Measurements from ENCODE around the gene GLO1.

The GLO1 gene

GRCh38 chr6:38720295-38720694 lies 17.4 kb upstream of the GLO1 start:
- no peak overlapping the region for H3K4me3 ChIP-seq (replicated peaks; ENCODE audit: insufficient read depth, low read length)
- H3K27me3 ChIP-seq (ENCODE audit: insufficient read depth, poor library complexity, severe bottlenecking), result peaks cover 3% of the 10 kb centered on the region
- no peak for TF ChIP-seq SPI1 (IDR thresholded peaks at IDR 0.05; ENCODE audit: borderline replicate concordance, low read depth)
- TF ChIP-seq, protein P1, sequence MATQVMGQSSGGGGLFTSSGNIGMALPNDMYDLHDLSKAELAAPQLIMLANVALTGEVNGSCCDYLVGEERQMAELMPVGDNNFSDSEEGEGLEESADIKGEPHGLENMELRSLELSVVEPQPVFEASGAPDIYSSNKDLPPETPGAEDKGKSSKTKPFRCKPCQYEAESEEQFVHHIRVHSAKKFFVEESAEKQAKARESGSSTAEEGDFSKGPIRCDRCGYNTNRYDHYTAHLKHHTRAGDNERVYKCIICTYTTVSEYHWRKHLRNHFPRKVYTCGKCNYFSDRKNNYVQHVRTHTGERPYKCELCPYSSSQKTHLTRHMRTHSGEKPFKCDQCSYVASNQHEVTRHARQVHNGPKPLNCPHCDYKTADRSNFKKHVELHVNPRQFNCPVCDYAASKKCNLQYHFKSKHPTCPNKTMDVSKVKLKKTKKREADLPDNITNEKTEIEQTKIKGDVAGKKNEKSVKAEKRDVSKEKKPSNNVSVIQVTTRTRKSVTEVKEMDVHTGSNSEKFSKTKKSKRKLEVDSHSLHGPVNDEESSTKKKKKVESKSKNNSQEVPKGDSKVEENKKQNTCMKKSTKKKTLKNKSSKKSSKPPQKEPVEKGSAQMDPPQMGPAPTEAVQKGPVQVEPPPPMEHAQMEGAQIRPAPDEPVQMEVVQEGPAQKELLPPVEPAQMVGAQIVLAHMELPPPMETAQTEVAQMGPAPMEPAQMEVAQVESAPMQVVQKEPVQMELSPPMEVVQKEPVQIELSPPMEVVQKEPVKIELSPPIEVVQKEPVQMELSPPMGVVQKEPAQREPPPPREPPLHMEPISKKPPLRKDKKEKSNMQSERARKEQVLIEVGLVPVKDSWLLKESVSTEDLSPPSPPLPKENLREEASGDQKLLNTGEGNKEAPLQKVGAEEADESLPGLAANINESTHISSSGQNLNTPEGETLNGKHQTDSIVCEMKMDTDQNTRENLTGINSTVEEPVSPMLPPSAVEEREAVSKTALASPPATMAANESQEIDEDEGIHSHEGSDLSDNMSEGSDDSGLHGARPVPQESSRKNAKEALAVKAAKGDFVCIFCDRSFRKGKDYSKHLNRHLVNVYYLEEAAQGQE (IDR thresholded peaks at IDR 0.05; ENCODE audit: insufficient replicate concordance, low read depth), result no peak
- no peak for TF ChIP-seq GABPA (IDR thresholded peaks at IDR 0.05; ENCODE audit: low read depth)
- TF ChIP-seq, protein P2, sequence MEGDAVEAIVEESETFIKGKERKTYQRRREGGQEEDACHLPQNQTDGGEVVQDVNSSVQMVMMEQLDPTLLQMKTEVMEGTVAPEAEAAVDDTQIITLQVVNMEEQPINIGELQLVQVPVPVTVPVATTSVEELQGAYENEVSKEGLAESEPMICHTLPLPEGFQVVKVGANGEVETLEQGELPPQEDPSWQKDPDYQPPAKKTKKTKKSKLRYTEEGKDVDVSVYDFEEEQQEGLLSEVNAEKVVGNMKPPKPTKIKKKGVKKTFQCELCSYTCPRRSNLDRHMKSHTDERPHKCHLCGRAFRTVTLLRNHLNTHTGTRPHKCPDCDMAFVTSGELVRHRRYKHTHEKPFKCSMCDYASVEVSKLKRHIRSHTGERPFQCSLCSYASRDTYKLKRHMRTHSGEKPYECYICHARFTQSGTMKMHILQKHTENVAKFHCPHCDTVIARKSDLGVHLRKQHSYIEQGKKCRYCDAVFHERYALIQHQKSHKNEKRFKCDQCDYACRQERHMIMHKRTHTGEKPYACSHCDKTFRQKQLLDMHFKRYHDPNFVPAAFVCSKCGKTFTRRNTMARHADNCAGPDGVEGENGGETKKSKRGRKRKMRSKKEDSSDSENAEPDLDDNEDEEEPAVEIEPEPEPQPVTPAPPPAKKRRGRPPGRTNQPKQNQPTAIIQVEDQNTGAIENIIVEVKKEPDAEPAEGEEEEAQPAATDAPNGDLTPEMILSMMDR (IDR thresholded peaks at IDR 0.05; ENCODE audit: insufficient read depth, low read length), result no peak
- TF ChIP-seq POLR2AphosphoS5 (IDR thresholded peaks at IDR 0.05; ENCODE audit: low read depth), result no peak
- no peak for DNase-seq (ENCODE audit: low read depth in 1 of 2, low spot score in 1 of 2)
- no peak overlapping the region for H3K27ac ChIP-seq (replicated peaks)

- Histone ChIP-seq H3K27me3 (ENCODE audit: insufficient read depth, poor library complexity, severe bottlenecking) (peaks cover 3% of the 10 kb centered on the region), H3K27ac (replicated peaks) (no peak overlapping the region), H3K4me3 (replicated peaks; ENCODE audit: insufficient read depth, low read length) (no peak overlapping the region)
- TF ChIP-seq, protein P1 (IDR thresholded peaks at IDR 0.05; ENCODE audit: insufficient replicate concordance, low read depth), result no peak
- TF ChIP-seq POLR2AphosphoS5 (IDR thresholded peaks at IDR 0.05; ENCODE audit: low read depth) (no peak), SPI1 (IDR thresholded peaks at IDR 0.05; ENCODE audit: borderline replicate concordance, low read depth) (no peak), GABPA (IDR thresholded peaks at IDR 0.05; ENCODE audit: low read depth) (no peak)
- TF ChIP-seq, protein P2 (IDR thresholded peaks at IDR 0.05; ENCODE audit: insufficient read depth, low read length), result no peak
- DNase-seq (ENCODE audit: low read depth in 1 of 2, low spot score in 1 of 2), result no peak
Measured at GRCh38 chr6:38719358-38719757, 16.4 kb upstream of the GLO1 start.

- peaks cover 3% of the 10 kb centered on the region for H3K27me3 ChIP-seq (ENCODE audit: insufficient read depth, poor library complexity, severe bottlenecking)
- TF ChIP-seq, protein P1 (IDR thresholded peaks at IDR 0.05; ENCODE audit: insufficient replicate concordance, low read depth), result no peak
- TF ChIP-seq GABPA (IDR thresholded peaks at IDR 0.05; ENCODE audit: low read depth) (no peak), SPI1 (IDR thresholded peaks at IDR 0.05; ENCODE audit: borderline replicate concordance, low read depth) (no peak)
- TF ChIP-seq, protein P2 (IDR thresholded peaks at IDR 0.05; ENCODE audit: insufficient read depth, low read length), result no peak
- no peak overlapping the region for H3K4me3 ChIP-seq (replicated peaks; ENCODE audit: insufficient read depth, low read length)
- no peak for DNase-seq (ENCODE audit: low read depth in 1 of 2, low spot score in 1 of 2)
- H3K27ac ChIP-seq (replicated peaks), result no peak overlapping the region
Measured at GRCh38 chr6:38716825-38717224, 13.9 kb upstream of the GLO1 start.
